H1 (cell line): ENCODE measurements around the gene TBC1D10A. TPM values are rescaled to one million over a fixed set of nuclear protein-coding genes. Genes with fewer than 3 reads are reported as not detected.

Source experiments
- CTCF ChIA-PET: fragments of 300-600 bp; sonication (Branson Sonifier 250); formaldehyde crosslinking; loops from one replicate; lab custom pipeline; 2021; ENCODE audit not compliant: partially characterized antibody; lab: Charles Lee
- POLR2A ChIA-PET: fragments of 300-600 bp; sonication (Branson Sonifier 250); formaldehyde crosslinking; loops from one replicate; lab custom pipeline; 2021; ENCODE audit warnings: inconsistent platforms; ENCODE audit not compliant: partially characterized antibody; lab: Charles Lee
- DNase-seq, 2 experiments: peaks; one replicate each; pipeline versions ENCODE4 v3.0.0 to v3.0.0-alpha.2; 2010 to 2022; ENCODE audit warnings: low spot score in 2 of 2, low read depth in 1 of 2, mixed read lengths in 1 of 2
- FAIRE-seq: peaks from 2 replicates; lab custom pipeline; 2011; peaks lifted over from hg19 to GRCh38; lab: Jason Lieb, UNC
- H2AFZ ChIP-seq: 2 replicates; pipeline ENCODE4 v1.8.1; 2012; ENCODE audit warnings: low read length, inconsistent platforms
- H2AK5ac ChIP-seq: 2 replicates; pipeline ENCODE4 v1.6.1; 2013; ENCODE audit warnings: low read depth, low read length
- H2BK120ac ChIP-seq: replicated peaks from 2 replicates; pipeline ENCODE3; 2013; ENCODE audit warnings: low read depth, low read length, inconsistent platforms
- H2BK12ac ChIP-seq: 2 replicates; pipeline ENCODE4 v1.6.1; 2013; ENCODE audit warnings: low read depth, low read length
- H2BK15ac ChIP-seq: 2 replicates; pipeline ENCODE4 v1.6.1; 2013; ENCODE audit warnings: low read length
- H2BK20ac ChIP-seq: 2 replicates; pipeline ENCODE4 v1.6.1; 2013; ENCODE audit warnings: low read length
- H2BK5ac ChIP-seq: 2 replicates; pipeline ENCODE4 v1.6.1; 2013; ENCODE audit warnings: low read depth, low read length
- H3K14ac ChIP-seq: 2 replicates; pipeline ENCODE4 v1.6.1; 2013; ENCODE audit warnings: inconsistent platforms; ENCODE audit not compliant: insufficient read length
- H3K18ac ChIP-seq: 2 replicates; pipeline ENCODE4 v1.6.1; 2013; ENCODE audit warnings: low read length; ENCODE audit errors: extremely low read depth
- H3K23ac ChIP-seq: 2 replicates; pipeline ENCODE4 v1.6.1; 2013; ENCODE audit warnings: inconsistent platforms; ENCODE audit not compliant: insufficient read length
- H3K23me2 ChIP-seq: 2 replicates; pipeline ENCODE4 v1.6.1; 2013; ENCODE audit warnings: low read depth, low read length
- H3K27ac ChIP-seq: 2 replicates; pipeline ENCODE4 v1.6.1; 2011; ENCODE audit warnings: low read depth, low read length, inconsistent platforms
- H3K27me3 ChIP-seq, 4 experiments: replicated peaks in 1 of 4; 1 replicate in 1 of 4; 2 replicates in 3 of 4; pipeline versions ENCODE4 v1.6.1 to v1.8.1; 2011 to 2013; ENCODE audit warnings: low read length in 3 of 4, mild to moderate bottlenecking in 3 of 4, inconsistent platforms in 2 of 4, mixed read lengths in 2 of 4, moderate library complexity in 1 of 4; ENCODE audit not compliant: control insufficient read depth in 3 of 4, insufficient read depth in 3 of 4; ENCODE audit errors: extremely low read depth in 1 of 4
- H3K36me3 ChIP-seq, 4 experiments: 2 replicates each; pipeline versions ENCODE4 v1.6.1 to v1.8.1; 2011 to 2013; ENCODE audit warnings: mild to moderate bottlenecking in 4 of 4, low read length in 3 of 4, moderate library complexity in 2 of 4, control low read depth in 1 of 4, inconsistent platforms in 1 of 4; ENCODE audit not compliant: insufficient read depth in 4 of 4, control insufficient read depth in 2 of 4
- H3K4ac ChIP-seq: replicated peaks from 2 replicates; pipeline ENCODE3; 2013; ENCODE audit warnings: low read length, low read depth, mixed read lengths, inconsistent platforms; ENCODE audit not compliant: insufficient read length
- H3K4me1 ChIP-seq, 4 experiments: replicated peaks in 1 of 4; 1 replicate in 1 of 4; 2 replicates in 3 of 4; pipeline versions ENCODE4 v1.6.1 to v1.8.1; 2011 to 2013; ENCODE audit warnings: low read length in 3 of 4, inconsistent platforms in 2 of 4, mixed read lengths in 1 of 4; ENCODE audit not compliant: insufficient read depth in 4 of 4, control insufficient read depth in 3 of 4
- H3K4me2 ChIP-seq, 2 experiments: 2 replicates each; pipeline versions ENCODE4 v1.6.1 to v1.8.1; 2011 to 2013; ENCODE audit warnings: low read depth in 2 of 2, low read length in 2 of 2, control low read depth in 1 of 2, inconsistent platforms in 1 of 2, mild to moderate bottlenecking in 1 of 2; ENCODE audit not compliant: insufficient read depth in 1 of 2
- H3K4me3 ChIP-seq, 4 experiments: fragments of 200-600, 300-600 bp in 1 of 4; sonication (generic), shearing (Covaris generic), sonication (Bioruptor Twin) in 1 of 4; 2 replicates each; pipeline versions ENCODE4 v1.5.1 to v1.8.1; 2011 to 2016; ENCODE audit warnings: low read length in 4 of 4, low read depth in 3 of 4, control low read depth in 2 of 4, inconsistent platforms in 2 of 4, mild to moderate bottlenecking in 2 of 4, mixed read lengths in 1 of 4, moderate library complexity in 1 of 4; ENCODE audit not compliant: insufficient read depth in 2 of 4; ENCODE audit errors: extremely low read depth in 1 of 4
- H3K56ac ChIP-seq: replicated peaks from 2 replicates; pipeline ENCODE3; 2013; ENCODE audit warnings: low read depth, mild to moderate bottlenecking, mixed read lengths, low read length, inconsistent platforms; ENCODE audit not compliant: insufficient read length
- H3K79me1 ChIP-seq: 2 replicates; pipeline ENCODE4 v1.6.1; 2013; ENCODE audit warnings: low read depth, low read length, control low read depth
- H3K79me2 ChIP-seq, 2 experiments: 2 replicates each; pipeline versions ENCODE4 v1.6.1 to v1.8.1; 2012 to 2013; ENCODE audit warnings: low read length in 2 of 2, mild to moderate bottlenecking in 2 of 2, inconsistent platforms in 1 of 2; ENCODE audit not compliant: insufficient read depth in 2 of 2, control insufficient read depth in 1 of 2
- H3K9ac ChIP-seq, 4 experiments: replicated peaks in 1 of 4; 1 replicate in 1 of 4; 2 replicates in 3 of 4; pipeline versions ENCODE4 v1.6.1 to v1.8.1; 2011 to 2013; ENCODE audit warnings: low read depth in 3 of 4, low read length in 3 of 4, control low read depth in 2 of 4, mild to moderate bottlenecking in 2 of 4, moderate library complexity in 2 of 4, inconsistent platforms in 1 of 4; ENCODE audit errors: extremely low read depth in 1 of 4
- H3K9me3 ChIP-seq, 2 experiments: 2 replicates each; pipeline versions ENCODE4 v1.6.1 to v1.8.1; 2012 to 2013; ENCODE audit warnings: mild to moderate bottlenecking in 2 of 2, moderate library complexity in 2 of 2, control low read depth in 1 of 2, inconsistent platforms in 1 of 2, low read depth in 1 of 2, low read length in 1 of 2, mixed read lengths in 1 of 2; ENCODE audit not compliant: insufficient read depth in 2 of 2
- H4K20me1 ChIP-seq, 2 experiments: replicated peaks in 1 of 2; 2 replicates each; pipeline versions ENCODE3 to v1.8.1; 2011 to 2013; ENCODE audit warnings: inconsistent platforms in 2 of 2, low read length in 2 of 2, mild to moderate bottlenecking in 1 of 2; ENCODE audit not compliant: insufficient read depth in 2 of 2, control insufficient read depth in 1 of 2
- H4K5ac ChIP-seq: 2 replicates; pipeline ENCODE4 v1.6.1; 2013; ENCODE audit warnings: low read length, low read depth, mixed read lengths, inconsistent platforms; ENCODE audit not compliant: insufficient read length
- H4K8ac ChIP-seq: 2 replicates; pipeline ENCODE4 v1.8.0; 2013; ENCODE audit warnings: mild to moderate bottlenecking, moderate library complexity, low read length, inconsistent platforms; ENCODE audit not compliant: insufficient read depth; ENCODE audit errors: extremely low read depth
- H4K91ac ChIP-seq: replicated peaks from 2 replicates; pipeline ENCODE3; 2013; ENCODE audit warnings: low read length, mixed read lengths, inconsistent platforms; ENCODE audit not compliant: insufficient read length
- CBX5 ChIP-seq: fragments of 300-800, 300-1000 bp; sonication (generic); IDR thresholded peaks from 2 replicates; pipeline ENCODE4 v1.7.1; 2016; ENCODE audit warnings: antibody characterized with exemption, low read length, low read depth
- HDAC6 ChIP-seq: IDR thresholded peaks from one replicate; pipeline ENCODE4 v1.7.1; 2012; ENCODE audit warnings: low read depth, mild to moderate bottlenecking, inconsistent platforms, low read length, moderate library complexity
- JUN ChIP-seq: IDR thresholded peaks from 2 replicates; pipeline ENCODE4 v1.6.1; 2011; ENCODE audit warnings: low read depth, mild to moderate bottlenecking, improper control_type of control experiment, low read length
- NRF1 ChIP-seq: IDR thresholded peaks from 2 replicates; pipeline ENCODE4 v1.6.1; 2011; ENCODE audit warnings: mild to moderate bottlenecking, low read depth, low read length, improper control_type of control experiment
- RBBP5 ChIP-seq: IDR thresholded peaks from 2 replicates; pipeline ENCODE4 v1.7.1; 2012; ENCODE audit warnings: low read depth, mild to moderate bottlenecking, inconsistent platforms, low read length, moderate library complexity, borderline replicate concordance
- SIN3A ChIP-seq, 2 experiments: IDR thresholded peaks in 1 of 2; conservative IDR thresholded peaks in 1 of 2; 2 replicates each; pipeline ENCODE4 v1.6.1; 2011 to 2012; ENCODE audit warnings: low read length in 2 of 2, improper control_type of control experiment in 1 of 2, low read depth in 1 of 2, mild to moderate bottlenecking in 1 of 2
- SP4 ChIP-seq: IDR thresholded peaks from 2 replicates; pipeline ENCODE4 v1.6.1; 2012; ENCODE audit warnings: low read length, inconsistent platforms
- TCF12 ChIP-seq: IDR thresholded peaks from 2 replicates; pipeline ENCODE4 v1.6.1; 2011; ENCODE audit warnings: low read depth, mild to moderate bottlenecking, low read length
- ZNF274 ChIP-seq: IDR thresholded peaks from 2 replicates; pipeline ENCODE4 v1.7.0; 2012; ENCODE audit warnings: low read length, borderline replicate concordance; ENCODE audit errors: extremely low read depth
- WGBS, 2 experiments: shearing (Covaris generic) in 1 of 2; methylation state at CpG; one replicate each; pipeline versions ENCODE4 v1.1.6 to v1.1.7; 2013 to 2015; ENCODE audit warnings: low lambda C conversion rate in 2 of 2, mixed read lengths in 2 of 2, inconsistent platforms in 1 of 2, low coverage in 1 of 2, missing lambda C conversion rate in 1 of 2; ENCODE audit not compliant: insufficient replicate concordance in 2 of 2, insufficient coverage in 1 of 2, insufficient read length in 1 of 2; ENCODE audit errors: extremely low coverage in 1 of 2, missing lambda C conversion rate in 1 of 2; 5-methylcytosine and 5-hydroxymethylcytosine counted together
- polyA plus RNA-seq, 7 experiments: library from polyadenylated mRNA; depleted of rRNA in 3 of 7; stranded (reverse) in 5 of 7; unstranded in 2 of 7; fragments of >200 nt in 5 of 7; fragments of 200-250 nt in 2 of 7; gene quantifications; 1 replicate in 5 of 7; 2 replicates in 1 of 7; 4 replicates in 1 of 7; pipeline versions ENCODE4 v1.2.1 to v1.2.3, GENCODE V29; 2011 to 2013; ENCODE audit warnings: missing spikeins in 2 of 7, mixed read lengths in 2 of 7
- total RNA-seq: library from RNA; stranded (reverse); fragmentation: NEBNext Ultra II Directional; extraction: Animal tissue kit (Norgen Biotek cat#: 25700); gene quantifications from 2 replicates; pipeline ENCODE4 v1.2.1, GENCODE V29; 2021
- TF ChIP-seq, protein P1 (sequence below): IDR thresholded peaks from 2 replicates; pipeline ENCODE4 v1.6.1; 2012; ENCODE audit warnings: low read length, inconsistent platforms
- TF ChIP-seq, protein P2 (sequence below): IDR thresholded peaks from 2 replicates; pipeline ENCODE4 v1.6.1; 2011; ENCODE audit warnings: low read depth, mild to moderate bottlenecking, low read length; ENCODE audit not compliant: insufficient read depth

TBC1D10A gene
- total and polyA plus RNA-seq, 2 of the 8 experiments (the other 6 are each of a cell fraction or from before 2014, with no cell fraction given) = 5.4 to 7.0 TPM

- Histone ChIP-seq H2BK12ac (no peak overlapping the region), H3K9ac (no peak overlapping the region), H2BK120ac (no peak overlapping the region), H3K4ac (no peak overlapping the region), H4K20me1 (peaks cover 0 to 4% of the 10 kb centered on the region in 2 experiments), H3K4me1 (peaks cover 0 to 14% (median 10%) of the 10 kb centered on the region in 4 experiments; a peak in 6 of 7 replicates), H3K23me2 (peaks cover 12% of the 10 kb centered on the region; the same call in 1 of the 2 replicates), H2BK20ac (no peak overlapping the region), H3K27ac (no peak overlapping the region), H3K79me2 (no peaks in the 10 kb centered on the region), H4K91ac (no peak overlapping the region), H3K9me3 (no peaks in the 10 kb centered on the region), H4K8ac (no peak overlapping the region), H2BK15ac (no peak overlapping the region), H3K79me1 (no peaks in the 10 kb centered on the region), H3K27me3 (no peaks in the 10 kb centered on the region), H3K14ac (no peak overlapping the region), H2AK5ac (no peak overlapping the region), H2AFZ (no peak overlapping the region), H2BK5ac (no peak overlapping the region), H3K18ac (no peak overlapping the region), H3K56ac (no peak overlapping the region), H3K36me3 (no peaks in the 10 kb centered on the region), H3K4me2 (no peak overlapping the region), H3K4me3 (no peak overlapping the region), H4K5ac (no peak overlapping the region), H3K23ac (no peak overlapping the region)
- WGBS, 2 experiments = 88% methylated on average over 26 of the region's 27 CpGs; no CpG with 5 or more reads in 1 of the 2 experiments
- DNase-seq = no peak
- no peak for FAIRE-seq
- POLR2A ChIA-PET = no interaction called here
- CTCF ChIA-PET = interaction anchor here (0.6 to 9.1 kb wide), 15 partner anchors 7 to 177 kb away, joined by 3 to 203 read pairs (median 5); partner anchors contain the start of gene TBC1D10A
- TF ChIP-seq, protein P1, sequence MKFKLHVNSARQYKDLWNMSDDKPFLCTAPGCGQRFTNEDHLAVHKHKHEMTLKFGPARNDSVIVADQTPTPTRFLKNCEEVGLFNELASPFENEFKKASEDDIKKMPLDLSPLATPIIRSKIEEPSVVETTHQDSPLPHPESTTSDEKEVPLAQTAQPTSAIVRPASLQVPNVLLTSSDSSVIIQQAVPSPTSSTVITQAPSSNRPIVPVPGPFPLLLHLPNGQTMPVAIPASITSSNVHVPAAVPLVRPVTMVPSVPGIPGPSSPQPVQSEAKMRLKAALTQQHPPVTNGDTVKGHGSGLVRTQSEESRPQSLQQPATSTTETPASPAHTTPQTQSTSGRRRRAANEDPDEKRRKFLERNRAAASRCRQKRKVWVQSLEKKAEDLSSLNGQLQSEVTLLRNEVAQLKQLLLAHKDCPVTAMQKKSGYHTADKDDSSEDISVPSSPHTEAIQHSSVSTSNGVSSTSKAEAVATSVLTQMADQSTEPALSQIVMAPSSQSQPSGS = no peak
- no peak for TF ChIP-seq NRF1
- no peak for TF ChIP-seq ZNF274
- TF ChIP-seq, protein P2, sequence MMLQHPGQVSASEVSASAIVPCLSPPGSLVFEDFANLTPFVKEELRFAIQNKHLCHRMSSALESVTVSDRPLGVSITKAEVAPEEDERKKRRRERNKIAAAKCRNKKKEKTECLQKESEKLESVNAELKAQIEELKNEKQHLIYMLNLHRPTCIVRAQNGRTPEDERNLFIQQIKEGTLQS = no peak
- TF ChIP-seq SIN3A (conservative IDR thresholded peaks at IDR 0.05 in 1 of 2, IDR thresholded peaks at IDR 0.05 in 1 of 2; ENCODE audit: low read depth in 1 of 2, low read length in 2 of 2) = no peak
- TF ChIP-seq SP4 = no peak
- no peak for TF ChIP-seq TCF12
- no peak for TF ChIP-seq JUN
- TF ChIP-seq RBBP5 = no peak
- no peak for TF ChIP-seq CBX5
- no peak for TF ChIP-seq HDAC6
These were observed 41.4 kb downstream of the TBC1D10A start for GRCh38 chr22:30285176-30285845.
